Activated CD8-positive, alpha-beta memory T cell treated with anti-CD3 and anti-CD28 coated beads, Interleukin-2, amount 50 U/mL, for 24 hours (primary cell): ENCODE results near the gene SH3RF2.
"Not testable (repeated sequence)": the region's sequence is repeated elsewhere in the genome, so short reads cannot be mapped to it uniquely, and the experiment has no call there.

Source experiments
- DNase-seq: peaks from one replicate; pipeline ENCODE4 v3.0.0-alpha.2; 2020; ENCODE audit errors: extremely low read depth

SH3RF2 gene

GRCh38 chr5:145948047-145948446, 11.7 kb downstream of the SH3RF2 start:
- DNase-seq = no peak

DNA sequence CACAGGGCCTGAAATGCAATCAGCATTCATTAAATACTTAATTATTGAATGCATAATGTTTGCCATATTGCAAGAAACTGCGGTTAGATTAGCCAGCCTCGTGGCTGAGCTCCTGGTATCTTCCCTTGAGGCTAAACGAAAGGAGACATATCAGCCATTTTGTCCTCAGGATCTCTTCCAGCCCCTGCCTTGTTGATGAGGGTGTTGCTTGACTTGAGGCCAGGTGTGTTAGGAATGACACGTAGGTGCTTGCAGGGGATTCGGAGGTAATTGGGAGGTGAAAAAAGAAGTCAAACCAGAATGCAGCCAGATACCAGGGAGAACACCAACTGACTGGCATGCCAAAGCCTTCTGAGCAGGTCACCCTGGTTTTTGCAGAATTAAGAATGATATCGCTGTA, 12.5 kb downstream of the SH3RF2 start:
- no peak for DNase-seq

- DNase-seq = no peak
Measured at GRCh38 chr5:145949474-145949873, 13.1 kb downstream of the SH3RF2 start.

DNA sequence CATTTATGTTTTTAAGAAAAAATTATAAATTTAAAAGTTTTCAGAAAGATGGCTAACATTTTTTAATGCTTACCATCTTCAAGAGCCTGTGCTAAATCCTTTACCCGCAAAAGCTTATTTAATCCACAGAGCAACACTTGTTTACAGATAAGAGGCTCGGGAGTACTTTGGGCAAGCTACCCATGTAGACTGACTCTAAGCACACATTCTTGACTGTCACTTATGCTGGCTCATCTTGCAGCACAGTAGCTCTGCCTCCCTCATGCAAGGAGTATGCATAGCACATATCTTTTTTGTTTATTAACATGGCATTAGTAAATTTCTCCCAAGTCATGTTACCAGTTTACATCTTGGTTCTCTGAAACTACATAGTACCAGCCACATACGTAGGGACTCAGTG, 14.7 kb downstream of the SH3RF2 start:
- DNase-seq = no peak

DNA sequence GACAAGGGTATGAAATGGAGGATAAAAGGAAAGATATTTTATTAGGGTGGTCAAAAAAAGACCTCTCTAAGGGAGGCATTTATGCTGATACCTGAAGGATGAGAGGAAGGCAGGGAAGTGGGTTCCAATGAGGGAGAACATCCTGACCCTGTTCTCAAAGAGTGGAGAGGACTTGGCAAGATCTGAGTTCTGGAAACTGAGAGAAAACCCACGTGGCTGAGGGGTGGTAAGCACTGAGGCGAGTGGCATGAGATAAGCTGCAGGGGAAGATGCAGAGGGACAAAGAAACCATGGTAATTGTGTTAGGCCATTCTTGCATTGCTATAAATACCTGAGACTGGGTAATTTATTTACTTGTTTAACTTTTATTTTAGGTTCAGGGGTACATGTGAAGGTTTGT, 16.8 kb downstream of the SH3RF2 start:
- DNase-seq = no peak

GRCh38 chr5:145954140-145954539, 17.8 kb downstream of the SH3RF2 start:
- not testable (repeated sequence) for DNase-seq

DNA sequence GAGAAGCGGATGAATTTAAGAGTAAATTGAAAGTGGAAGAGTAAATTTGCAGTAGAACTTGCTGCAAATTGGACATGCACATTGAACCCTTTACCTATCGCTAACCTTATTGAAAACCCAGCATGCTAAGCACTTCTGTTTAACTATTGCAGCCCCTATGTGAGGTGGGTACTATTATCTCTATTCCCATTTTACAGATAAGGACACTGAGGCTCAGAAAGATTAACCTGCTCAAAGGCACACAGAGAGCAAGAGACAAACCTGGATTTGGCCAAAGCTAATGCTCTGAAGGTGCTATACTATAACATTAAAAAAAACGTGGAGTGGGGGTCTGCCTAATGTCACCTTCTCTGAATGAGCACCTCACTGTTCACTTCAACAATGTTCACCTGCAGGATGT, 21.0 kb downstream of the SH3RF2 start:
- no peak for DNase-seq

DNA sequence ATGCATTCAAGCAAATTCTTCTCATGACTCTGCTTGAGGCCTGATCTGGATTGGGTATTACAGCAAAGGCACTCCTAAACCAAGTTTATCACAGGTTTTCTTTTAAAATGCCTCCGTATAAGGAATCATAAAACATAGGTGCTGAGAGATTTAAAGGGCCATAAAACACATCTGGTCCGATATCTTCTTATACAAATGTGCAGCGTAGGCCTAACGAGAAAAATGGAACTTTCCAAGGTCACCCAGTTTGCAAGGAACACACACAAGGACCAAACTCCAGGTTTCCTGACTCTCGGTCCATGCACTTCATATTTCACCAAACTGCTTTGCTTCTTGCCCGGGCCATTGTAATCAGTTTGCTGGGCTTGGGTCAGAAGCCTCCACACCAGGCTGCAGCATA, 22.1 kb downstream of the SH3RF2 start:
- no peak for DNase-seq

DNA sequence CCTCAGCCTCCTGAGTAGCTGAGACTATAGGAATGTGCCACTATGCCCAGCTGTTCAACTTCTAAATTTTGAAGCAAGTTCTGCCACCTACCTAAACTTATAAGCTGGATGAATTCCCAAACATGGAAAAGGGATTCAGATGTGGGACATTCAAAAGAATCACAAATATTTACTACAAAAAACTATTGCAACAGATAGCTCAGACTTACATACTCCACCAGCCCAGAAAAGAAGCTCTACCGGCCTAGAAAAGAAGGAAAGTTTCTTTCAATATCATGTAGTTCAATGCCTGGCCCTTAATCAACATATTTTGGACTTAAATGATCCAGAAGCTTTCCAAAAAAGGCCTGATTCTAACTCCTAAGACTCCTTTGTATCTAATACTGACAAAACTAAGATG, 23.8 kb downstream of the SH3RF2 start:
- DNase-seq = no peak

- DNase-seq = no peak
Measured at GRCh38 chr5:145960848-145961600, 24.6 kb downstream of the SH3RF2 start.

GRCh38 chr5:145962001-145962400, 25.6 kb downstream of the SH3RF2 start:
- no peak for DNase-seq

DNA sequence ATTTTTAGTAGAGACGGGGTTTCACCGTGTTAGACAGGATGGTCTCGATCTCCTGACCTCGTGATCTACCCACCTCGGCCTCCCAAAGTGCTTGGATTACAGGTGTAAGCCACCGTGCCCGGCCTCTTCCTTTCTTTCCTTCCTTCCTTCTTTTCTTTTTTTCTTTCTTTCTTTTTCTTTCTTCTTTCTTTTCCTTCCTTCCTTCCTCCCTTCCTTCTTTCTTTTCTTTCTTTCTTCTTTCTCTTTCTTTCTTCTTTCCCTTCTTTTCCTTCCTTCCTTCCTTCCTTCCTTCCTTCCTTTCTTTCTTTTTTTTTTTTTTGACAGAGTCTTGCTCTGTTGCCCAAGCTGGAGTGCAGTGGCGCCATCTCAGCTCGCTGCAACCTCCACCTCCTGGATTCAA, 27.6 kb downstream of the SH3RF2 start:
- not testable (repeated sequence) for DNase-seq

DNA sequence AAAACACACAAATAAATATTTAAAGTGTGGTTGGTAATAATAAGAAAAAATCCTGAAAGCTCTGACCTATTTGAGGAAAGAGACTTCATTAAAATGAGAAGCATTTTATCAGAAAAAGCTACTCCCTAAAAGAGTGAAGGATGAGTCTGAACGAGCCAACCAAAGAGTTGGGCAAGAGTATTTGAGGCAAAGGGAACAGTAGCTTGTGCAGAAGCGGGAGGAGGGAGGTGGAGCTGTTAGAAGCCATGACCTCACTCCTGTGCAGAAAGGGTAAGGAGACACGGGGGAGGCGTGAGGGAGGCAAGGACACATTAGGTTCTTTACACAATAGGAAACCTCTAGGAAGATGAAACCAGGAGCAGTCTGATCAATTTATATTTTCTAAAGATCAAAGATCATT, 29.4 kb downstream of the SH3RF2 start:
- no peak for DNase-seq

- DNase-seq = no peak
Measured at GRCh38 chr5:145967296-145967695, 30.9 kb downstream of the SH3RF2 start.

GRCh38 chr5:145968970-145969713, 32.8 kb downstream of the SH3RF2 start:
- DNase-seq = no peak

GRCh38 chr5:145969714-145970092, 33.3 kb downstream of the SH3RF2 start:
- DNase-seq = no peak

DNA sequence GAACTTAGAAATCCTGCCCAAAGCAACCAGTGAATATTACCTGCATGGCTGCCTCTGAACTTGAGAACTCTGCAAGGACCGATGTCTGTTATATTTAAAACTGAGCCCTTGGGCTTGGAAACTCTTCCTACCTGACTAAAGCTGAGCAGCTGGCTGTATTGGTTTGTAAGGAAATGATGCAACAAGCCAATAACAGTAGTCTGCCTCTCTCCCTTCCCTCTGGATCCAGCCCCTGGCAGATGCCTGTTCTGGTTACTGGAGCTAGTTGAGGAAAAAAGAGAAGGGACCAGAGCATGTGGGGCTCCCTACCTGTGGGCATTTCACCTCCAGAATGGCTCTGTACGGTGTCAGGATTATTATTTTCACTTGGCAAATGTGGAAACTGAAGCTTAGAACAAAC, 34.7 kb downstream of the SH3RF2 start:
- DNase-seq = no peak

GRCh38 chr5:145971701-145972100, 35.3 kb downstream of the SH3RF2 start:
- DNase-seq = no peak

DNA sequence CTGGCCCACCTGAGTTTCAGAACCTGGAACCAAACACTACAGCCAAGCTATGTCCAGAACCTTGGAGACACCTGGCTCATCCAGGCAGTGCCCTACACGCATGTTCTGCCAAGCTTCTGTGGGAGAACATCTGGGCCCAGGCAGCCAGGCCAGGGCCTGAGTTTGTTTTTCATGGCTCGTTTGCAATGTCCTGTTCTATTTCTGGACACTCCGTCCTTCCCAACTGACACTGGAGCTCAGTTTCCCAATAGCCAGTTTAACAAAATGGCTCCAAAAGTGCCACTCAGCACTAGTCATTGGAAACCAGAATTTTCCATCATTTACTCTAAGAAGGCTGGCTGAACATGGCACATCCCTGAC, 38.6 kb downstream of the SH3RF2 start:
- no peak for DNase-seq

- DNase-seq = no peak
Measured at GRCh38 chr5:145975361-145976066, 39.1 kb downstream of the SH3RF2 start.

DNA sequence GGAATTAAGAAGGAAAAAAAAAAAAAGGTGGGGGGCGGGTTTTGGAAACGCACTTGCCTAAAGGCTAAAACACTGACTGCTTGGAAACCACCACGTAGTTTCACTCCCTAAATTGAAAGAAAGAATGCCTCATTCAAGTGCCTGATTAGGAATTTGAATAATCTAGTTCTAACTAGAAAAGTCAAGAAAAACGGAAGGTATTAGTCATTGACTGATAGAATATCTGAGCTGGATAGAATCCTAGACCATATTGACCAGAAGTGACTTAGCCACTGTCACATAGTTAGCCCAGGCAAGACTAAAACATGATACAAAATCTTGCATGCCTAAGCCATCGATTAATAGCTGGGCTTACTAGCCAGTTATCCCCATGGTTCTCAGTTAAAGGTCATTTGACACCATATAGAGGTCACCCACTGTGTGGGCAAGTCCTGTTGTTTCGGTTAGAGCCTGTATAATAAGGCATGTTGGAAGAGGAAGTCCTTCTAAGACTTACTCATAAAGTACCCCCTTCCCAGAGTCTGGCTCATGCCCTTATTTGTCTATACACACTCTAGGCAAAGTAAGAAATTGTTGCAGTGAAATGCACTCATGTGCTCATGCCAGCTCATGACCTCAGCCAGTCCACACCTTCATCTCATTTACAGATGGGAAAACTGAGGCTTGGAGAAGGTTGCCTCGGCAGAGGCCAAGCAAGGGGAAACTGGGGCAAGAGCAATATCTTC, 40.2 kb downstream of the SH3RF2 start:
- no peak for DNase-seq

GRCh38 chr5:145978171-145978570, 41.8 kb downstream of the SH3RF2 start:
- DNase-seq = no peak
